Fibroblast of the conjunctiva (primary cell): ENCODE results near the gene KATNB1.
A peak's percentile ranks its signal among the peaks of the same experiment; 100 is the strongest.
"Not testable (repeated sequence)": the region's sequence is repeated elsewhere in the genome, so short reads cannot be mapped to it uniquely, and the experiment has no call there.

Experiments
- DNase-seq: peaks from one replicate; pipeline ENCODE4 v3.0.0-alpha.2; 2010; ENCODE audit warnings: low read depth

The KATNB1 gene

GRCh38 chr16:57701759-57702371, 33.7 kb upstream of the KATNB1 start:
- no peak for DNase-seq

- no peak for DNase-seq
These were observed 32.1 kb upstream of the KATNB1 start for GRCh38 chr16:57703416-57704010.

- no peak for DNase-seq
These were observed 31.3 kb upstream of the KATNB1 start for GRCh38 chr16:57704011-57704904.

GRCh38 chr16:57704905-57705852, 30.4 kb upstream of the KATNB1 start:
- no peak for DNase-seq

GRCh38 chr16:57706717-57707116, 28.9 kb upstream of the KATNB1 start:
- no peak for DNase-seq

GRCh38 chr16:57707331-57707730, 28.2 kb upstream of the KATNB1 start:
- no peak for DNase-seq

- DNase-seq = no peak
These were observed 27.4 kb upstream of the KATNB1 start for GRCh38 chr16:57708168-57708567.

- DNase-seq = no peak
These were observed 25.9 kb upstream of the KATNB1 start for GRCh38 chr16:57709663-57710062.

- no peak for DNase-seq
These were observed 24.2 kb upstream of the KATNB1 start for GRCh38 chr16:57711346-57711745.

GRCh38 chr16:57711993-57712392, 23.6 kb upstream of the KATNB1 start:
- no peak for DNase-seq

- not testable (repeated sequence) for DNase-seq
These were observed 23.0 kb upstream of the KATNB1 start for GRCh38 chr16:57712569-57712968.

GRCh38 chr16:57713596-57713995, 22.0 kb upstream of the KATNB1 start:
- DNase-seq = no peak

- no peak for DNase-seq
These were observed 21.5 kb upstream of the KATNB1 start for GRCh38 chr16:57714047-57714446.

- DNase-seq = peak; percentile 21
These were observed 15.4 kb upstream of the KATNB1 start for GRCh38 chr16:57720142-57720575.

- no peak for DNase-seq
These were observed 14.0 kb upstream of the KATNB1 start for GRCh38 chr16:57721356-57722209.

GRCh38 chr16:57722210-57722499, 13.4 kb upstream of the KATNB1 start:
- DNase-seq = no peak

- no peak for DNase-seq
These were observed 12.9 kb upstream of the KATNB1 start for GRCh38 chr16:57722651-57723050.

- no peak for DNase-seq
These were observed 12.4 kb upstream of the KATNB1 start for GRCh38 chr16:57723170-57723569.

GRCh38 chr16:57724531-57724930, 11.0 kb upstream of the KATNB1 start:
- DNase-seq = no peak

- no peak for DNase-seq
These were observed 10.4 kb upstream of the KATNB1 start for GRCh38 chr16:57725151-57725550.

- DNase-seq = no peak
These were observed 10.0 kb upstream of the KATNB1 start for GRCh38 chr16:57725554-57725953.
